ENCODE measurements around the gene JAGN1.
"Not testable (repeated sequence)": the region's sequence is repeated elsewhere in the genome, so short reads cannot be mapped to it uniquely, and the experiment has no call there.

The JAGN1 gene

GRCh38 chr3:9898467-9899241 is 8.2 kb downstream of the JAGN1 start:
- no peak for DNase-seq (ENCODE audit: low read depth)

GRCh38 chr3:9899289-9899791 is 8.9 kb downstream of the JAGN1 start:
- no peak for DNase-seq (ENCODE audit: low read depth)

GRCh38 chr3:9900965-9901415 is 10.6 kb downstream of the JAGN1 start:
- not testable (repeated sequence) for DNase-seq (ENCODE audit: low read depth)

GRCh38 chr3:9901967-9902366 is 11.6 kb downstream of the JAGN1 start:
- DNase-seq (ENCODE audit: low read depth), result no peak

GRCh38 chr3:9902372-9903237 is 12.2 kb downstream of the JAGN1 start, which contains the start of gene IL17RE:
TSS of gene IL17RE (plus strand) at chr3:9902848. CDS start at chr3:9902933, 85 bp downstream.
- DNase-seq (ENCODE audit: low read depth), result no peak

GRCh38 chr3:9903238-9903624 is 12.8 kb downstream of the JAGN1 start:
- DNase-seq (ENCODE audit: low read depth), result no peak

GRCh38 chr3:9903904-9904303 is 13.5 kb downstream of the JAGN1 start:
- DNase-seq (ENCODE audit: low read depth), result no peak

- DNase-seq (ENCODE audit: low read depth), result no peak
These were observed 16.1 kb downstream of the JAGN1 start for GRCh38 chr3:9906480-9906879.

GRCh38 chr3:9908286-9908685 is 17.9 kb downstream of the JAGN1 start:
- DNase-seq (ENCODE audit: low read depth), result no peak

GRCh38 chr3:9909221-9910013 is 19.0 kb downstream of the JAGN1 start:
- no peak for DNase-seq (ENCODE audit: low read depth)

GRCh38 chr3:9911863-9912262 is 21.5 kb downstream of the JAGN1 start:
- no peak for DNase-seq (ENCODE audit: low read depth)

GRCh38 chr3:9912294-9912935 is 22.0 kb downstream of the JAGN1 start:
- DNase-seq (ENCODE audit: low read depth), result peak; percentile 55

GRCh38 chr3:9913601-9914000 is 23.2 kb downstream of the JAGN1 start:
- DNase-seq (ENCODE audit: low read depth), result no peak

- DNase-seq (ENCODE audit: low read depth), result no peak
These were observed 23.6 kb downstream of the JAGN1 start for GRCh38 chr3:9914011-9914410.

- no peak for DNase-seq (ENCODE audit: low read depth)
These were observed 24.3 kb downstream of the JAGN1 start for GRCh38 chr3:9914559-9915253.

GRCh38 chr3:9915254-9916141 is 25.1 kb downstream of the JAGN1 start:
- DNase-seq (ENCODE audit: low read depth), result no peak

GRCh38 chr3:9916346-9916733 is 25.9 kb downstream of the JAGN1 start:
- no peak for DNase-seq (ENCODE audit: low read depth)

GRCh38 chr3:9916734-9917680 is 26.6 kb downstream of the JAGN1 start, which contains the start of gene IL17RC:
TSS of gene IL17RC (plus strand) at chr3:9917098. CDS start at chr3:9917316, 218 bp downstream.
- no peak for DNase-seq (ENCODE audit: low read depth)

- DNase-seq (ENCODE audit: low read depth), result no peak
These were observed 27.4 kb downstream of the JAGN1 start for GRCh38 chr3:9917820-9918219.
